Activated naive CD4-positive, alpha-beta T cell treated with anti-CD3 and anti-CD28 coated beads, Interleukin-2, amount 50 U/mL, for 16 hours (primary cell): ENCODE results near the gene PLOD3.

ENCODE experiments used
- DNase-seq: peaks from one replicate; pipeline ENCODE4 v3.0.0-alpha.2; 2020

Gene PLOD3

DNA sequence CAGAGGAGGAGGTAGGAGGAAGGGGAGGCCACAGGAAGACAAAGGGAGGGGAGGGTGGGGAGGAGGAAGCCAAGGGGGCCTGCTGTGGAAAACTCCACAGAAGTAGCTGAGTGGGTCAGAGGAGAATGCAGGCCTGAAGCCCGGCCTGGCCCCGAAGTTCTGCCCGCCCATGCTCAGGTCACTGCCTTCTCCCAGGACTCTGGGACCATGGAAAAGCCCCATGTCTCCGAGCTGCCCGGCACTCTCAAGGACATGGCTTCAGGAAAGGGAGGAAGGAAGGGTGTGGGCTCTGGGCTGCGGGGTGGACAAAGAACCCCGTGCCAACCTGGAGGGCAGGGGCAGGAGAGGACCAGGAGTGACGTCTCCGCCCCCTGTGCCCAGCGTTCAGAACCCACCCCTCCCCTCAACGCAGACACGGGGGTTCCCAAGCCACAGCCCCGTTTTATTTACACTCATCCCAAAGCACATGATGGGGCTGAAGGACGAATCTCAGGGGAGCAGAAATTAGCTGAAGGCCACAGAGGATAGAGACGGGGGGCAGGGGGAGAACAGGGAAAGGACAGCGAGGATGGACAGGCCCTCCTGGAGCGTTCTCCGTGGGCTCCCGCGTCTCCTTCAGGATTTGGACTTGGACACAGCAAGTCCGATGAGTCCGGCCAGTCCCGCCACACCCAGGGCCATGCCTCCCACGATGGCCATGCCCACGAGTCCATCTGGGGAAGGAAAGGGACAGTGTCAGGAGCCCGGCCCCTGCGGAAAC is 22.0 kb upstream of the PLOD3 start:
- DNase-seq = no peak

GRCh38 chr7:101238226-101239182 is 21.1 kb upstream of the PLOD3 start:
- no peak for DNase-seq

DNA sequence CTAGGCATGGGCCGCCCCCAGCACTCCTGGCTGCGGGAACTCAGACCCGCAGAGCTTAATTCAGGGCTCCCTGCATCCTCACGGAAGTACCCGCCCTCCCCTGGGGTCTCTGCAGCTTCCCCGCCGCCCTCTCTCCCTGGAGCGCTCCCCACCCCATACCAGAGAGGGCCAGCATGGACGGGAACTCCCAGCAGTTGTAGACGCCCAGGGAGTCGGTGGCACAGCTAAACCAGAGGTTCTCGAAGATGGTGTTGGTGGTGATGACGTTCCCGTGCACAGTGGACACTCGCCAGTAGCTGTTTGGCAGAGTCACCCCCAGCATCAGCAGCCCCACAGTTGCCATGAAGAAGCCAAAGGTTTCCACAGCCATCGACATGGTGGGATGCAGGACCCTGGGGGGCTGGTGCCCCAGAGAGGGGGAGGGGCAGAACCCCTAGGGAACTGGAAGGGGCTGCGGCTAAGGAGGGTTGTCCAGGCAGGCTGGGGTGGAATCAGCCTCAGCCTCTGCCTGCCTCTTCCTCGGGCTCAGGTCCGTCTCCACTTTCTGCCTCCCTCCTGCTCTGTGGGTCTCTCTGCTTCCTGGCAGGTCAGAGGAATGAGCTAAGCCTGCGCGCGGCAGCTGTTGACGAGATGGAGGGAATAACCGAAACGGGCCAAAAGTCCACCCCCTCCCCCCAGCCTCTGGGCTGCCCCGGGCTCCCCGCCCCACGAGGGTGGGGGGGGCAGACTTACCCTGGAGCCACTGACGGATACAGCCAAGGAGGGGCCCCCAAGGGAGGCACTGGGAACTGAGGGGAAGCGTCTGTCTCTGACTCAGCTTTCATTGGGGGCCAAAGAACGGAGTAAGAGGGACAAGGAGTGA is 20.1 kb upstream of the PLOD3 start, which contains the start of gene CLDN15:
TSS of gene CLDN15 (minus strand) at position 597 of the 862 bp plus-strand sequence. CDS start at position 376, 221 bp downstream.
- DNase-seq = no peak

- no peak for DNase-seq
Observed at GRCh38 chr7:101236292-101236835, 19.0 kb upstream of the PLOD3 start.

GRCh38 chr7:101235522-101235921 is 18.1 kb upstream of the PLOD3 start:
- no peak for DNase-seq

- DNase-seq = no peak
Observed at GRCh38 chr7:101235050-101235449, 17.7 kb upstream of the PLOD3 start.

GRCh38 chr7:101234636-101235035 is 17.3 kb upstream of the PLOD3 start:
- no peak for DNase-seq

GRCh38 chr7:101233907-101234547 is 16.6 kb upstream of the PLOD3 start:
- no peak for DNase-seq

GRCh38 chr7:101232141-101232850 is 14.9 kb upstream of the PLOD3 start:
- no peak for DNase-seq

- DNase-seq = no peak
Observed at GRCh38 chr7:101231644-101232043, 14.3 kb upstream of the PLOD3 start.

DNA sequence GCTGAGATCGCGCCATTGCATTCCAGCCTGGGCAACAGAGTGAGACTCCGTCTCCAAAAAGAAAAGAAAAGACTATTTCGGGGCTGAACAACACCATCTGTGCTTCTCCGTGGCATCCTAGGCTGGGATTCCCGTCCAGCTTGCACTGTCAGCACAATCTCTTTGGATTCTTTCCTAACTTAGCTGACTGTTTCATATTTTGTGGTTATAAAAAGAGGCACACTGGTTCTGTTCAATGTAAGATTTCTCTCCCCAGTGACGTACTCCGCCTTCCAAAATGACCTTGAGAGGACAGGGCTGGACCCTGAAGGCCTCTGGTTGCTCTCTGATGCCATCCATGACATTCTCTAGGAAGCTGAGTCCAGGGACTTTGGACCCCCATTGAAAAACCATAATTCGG is 9.3 kb upstream of the PLOD3 start:
- DNase-seq = no peak

GRCh38 chr7:101225650-101226049 is 8.3 kb upstream of the PLOD3 start:
- DNase-seq = no peak

DNA sequence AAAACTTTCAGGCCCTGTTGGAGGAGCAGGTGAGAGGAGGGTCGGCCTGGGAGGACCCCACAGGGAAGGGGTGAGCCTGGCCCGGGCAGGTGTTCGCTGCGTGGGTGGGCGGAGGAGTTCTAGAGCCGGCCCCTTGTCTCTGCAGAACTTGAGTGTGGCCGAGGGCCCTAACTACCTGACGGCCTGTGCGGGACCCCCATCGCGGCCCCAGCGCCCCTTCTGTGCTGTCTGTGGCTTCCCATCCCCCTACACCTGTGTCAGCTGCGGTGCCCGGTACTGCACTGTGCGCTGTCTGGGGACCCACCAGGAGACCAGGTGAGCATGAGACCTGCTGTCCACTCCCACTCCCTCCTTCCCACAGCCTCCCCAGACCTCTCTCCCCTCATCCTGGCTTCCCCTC is 6.1 kb upstream of the PLOD3 start:
- DNase-seq = no peak

DNA sequence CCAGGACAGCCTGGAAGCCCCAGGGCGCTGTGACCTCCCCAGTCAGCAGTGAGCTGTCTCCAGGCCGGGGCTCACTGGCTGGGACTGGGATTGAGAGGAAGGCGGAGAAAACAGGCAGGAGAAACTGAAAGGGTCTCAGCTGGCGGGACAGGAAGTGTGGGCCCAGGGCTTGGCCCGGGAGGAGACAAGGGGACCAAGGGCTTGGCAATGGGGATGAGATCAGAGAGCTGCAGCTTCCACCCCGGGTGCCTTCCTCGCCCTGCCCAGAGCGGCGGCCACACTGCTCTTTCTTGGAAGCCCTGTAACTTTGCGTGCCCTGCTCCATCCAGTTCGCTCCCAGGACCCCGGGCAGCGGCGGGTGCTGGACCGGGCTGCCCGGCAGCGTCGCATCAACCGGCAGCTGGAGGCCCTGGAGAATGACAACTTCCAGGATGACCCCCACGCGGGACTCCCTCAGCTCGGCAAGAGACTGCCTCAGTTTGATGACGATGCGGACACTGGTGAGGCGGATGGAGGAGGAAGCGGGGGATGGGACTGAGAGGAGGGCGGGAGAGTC is 5.0 kb upstream of the PLOD3 start:
- no peak for DNase-seq

DNA sequence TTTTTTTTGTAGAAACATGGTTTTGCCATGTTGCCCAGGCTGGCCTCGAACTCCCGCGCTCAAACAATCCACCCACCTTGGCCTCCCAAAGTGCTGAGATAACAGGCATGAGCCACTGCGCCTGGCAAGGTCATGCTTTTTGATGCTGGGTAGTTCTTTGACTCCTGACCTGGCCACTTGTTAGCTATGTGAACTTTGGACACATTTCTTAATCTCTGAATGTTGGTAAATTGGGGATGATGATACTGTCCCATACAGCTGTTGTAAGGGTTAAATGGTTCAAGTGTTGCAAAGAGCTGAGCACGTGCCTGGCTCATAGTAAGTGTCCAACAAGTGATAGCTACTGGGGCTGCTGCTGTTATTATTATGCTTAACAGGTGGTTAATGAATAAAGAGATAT is 2.9 kb upstream of the PLOD3 start:
- no peak for DNase-seq

- DNase-seq = no peak
Observed at GRCh38 chr7:101218236-101219125, 1.1 kb upstream of the PLOD3 start.

DNA sequence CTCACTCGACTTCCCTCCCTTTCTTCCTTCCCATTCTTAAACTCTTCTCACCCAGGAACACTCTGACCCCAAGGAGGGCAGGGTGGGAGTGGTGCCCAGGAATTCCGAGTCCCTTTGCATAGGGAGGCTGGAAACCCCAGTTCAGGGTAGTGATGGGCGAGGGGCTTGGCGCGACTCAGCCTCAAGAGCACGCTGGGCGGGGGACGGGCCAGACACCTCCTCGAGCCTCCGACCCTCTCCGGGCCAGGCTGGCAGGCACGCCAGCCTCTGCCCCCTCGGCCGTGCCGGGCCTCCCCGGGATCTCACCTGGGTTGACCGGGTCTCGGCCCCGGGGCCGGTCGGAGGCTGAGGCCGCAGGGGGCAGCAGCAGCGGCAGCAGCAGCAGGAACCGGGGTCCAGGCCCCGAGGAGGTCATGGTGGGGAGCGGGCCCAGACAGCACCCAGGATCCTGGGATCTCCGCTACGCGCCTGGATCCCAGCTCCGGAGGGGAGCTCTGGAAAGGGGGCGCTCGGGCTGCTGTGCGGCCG is 457 bp downstream of the PLOD3 start:
- no peak for DNase-seq

DNA sequence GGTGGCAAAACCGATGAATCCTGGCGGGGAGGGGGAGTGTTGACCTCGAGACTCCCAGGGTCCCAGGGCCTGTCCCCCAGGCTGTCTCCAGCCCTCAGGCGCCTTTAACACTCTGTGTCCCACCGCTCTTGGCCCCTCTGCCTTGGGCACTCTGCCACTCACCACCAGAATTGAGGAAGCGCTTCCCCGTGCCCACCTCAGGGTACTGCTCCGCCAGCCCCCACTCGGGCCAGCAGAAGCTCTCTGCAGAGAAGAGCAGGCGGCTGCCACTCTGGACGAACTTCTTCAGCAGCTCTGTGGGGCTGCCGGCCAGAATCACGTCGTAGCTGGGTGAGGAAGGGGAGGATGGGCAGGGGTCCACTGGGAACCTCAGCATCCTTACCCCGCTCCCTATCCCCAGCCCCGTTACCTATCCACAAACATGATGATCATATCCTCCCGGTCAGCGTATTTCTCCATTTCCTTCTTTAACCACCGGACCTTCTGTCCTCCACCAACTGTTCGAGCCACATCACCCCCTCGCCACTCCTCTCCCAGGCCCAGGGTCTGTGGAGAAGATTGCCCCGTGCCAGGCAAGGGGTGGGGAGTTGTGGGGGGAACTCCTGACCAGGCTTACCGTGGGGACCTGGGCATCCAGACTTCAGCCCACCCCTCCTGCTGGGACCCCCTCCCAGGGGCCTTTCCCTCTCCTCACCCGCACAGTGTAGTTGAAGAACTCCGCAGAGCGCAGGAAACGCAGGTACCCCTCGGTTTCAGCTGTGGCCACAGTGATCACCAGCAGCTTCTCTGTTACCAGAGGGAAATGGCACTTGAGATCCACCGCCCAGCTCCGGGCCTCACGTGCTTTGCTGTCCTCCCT is 1.2 kb downstream of the PLOD3 start:
- DNase-seq = no peak

DNA sequence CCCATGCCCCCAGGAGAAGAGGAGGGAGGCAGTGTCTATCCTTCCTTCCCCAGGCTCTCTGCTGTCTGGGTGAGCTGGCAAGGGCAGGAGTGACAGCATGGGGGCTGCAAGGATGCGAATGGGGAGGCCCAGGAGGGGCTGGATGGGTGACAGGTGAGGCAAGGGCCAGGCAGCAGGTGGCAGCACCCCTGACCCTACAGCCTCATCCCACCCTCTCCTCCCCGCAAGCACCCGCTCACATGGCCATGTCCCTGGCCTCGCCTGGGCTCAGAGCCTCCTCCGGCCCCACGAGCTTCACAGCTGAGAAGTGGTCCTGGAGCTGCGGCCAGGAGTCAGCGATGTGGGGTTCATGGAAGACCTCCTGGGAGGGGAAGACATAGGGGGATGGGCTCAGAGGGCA is 5.4 kb downstream of the PLOD3 start:
- no peak for DNase-seq
